Endometrial microvascular endothelial cells (primary cell): ENCODE data around the gene SV2A. TPM values are rescaled to one million over a fixed set of nuclear protein-coding genes. Genes with fewer than 3 reads are reported as not detected.

Experiments
- in situ Hi-C: cut with HindIII; loops from 2 replicates; pipeline ENCODE4 v1.10.0; 2017; ENCODE audit warnings: low sequenced_read_pairs, low pct_unique_long_range_greater_than_20kb; ENCODE audit errors: inconsistent ontology term
- total RNA-seq: library from RNA; depleted of rRNA; stranded (reverse); fragments of >200 nt; gene quantifications from one replicate; pipeline ENCODE4 v1.2.3, GENCODE V29; 2015; ENCODE audit errors: inconsistent ontology term

Gene SV2A
- total RNA-seq, 1 donor from 2014 or later: 1.9 TPM

DNA sequence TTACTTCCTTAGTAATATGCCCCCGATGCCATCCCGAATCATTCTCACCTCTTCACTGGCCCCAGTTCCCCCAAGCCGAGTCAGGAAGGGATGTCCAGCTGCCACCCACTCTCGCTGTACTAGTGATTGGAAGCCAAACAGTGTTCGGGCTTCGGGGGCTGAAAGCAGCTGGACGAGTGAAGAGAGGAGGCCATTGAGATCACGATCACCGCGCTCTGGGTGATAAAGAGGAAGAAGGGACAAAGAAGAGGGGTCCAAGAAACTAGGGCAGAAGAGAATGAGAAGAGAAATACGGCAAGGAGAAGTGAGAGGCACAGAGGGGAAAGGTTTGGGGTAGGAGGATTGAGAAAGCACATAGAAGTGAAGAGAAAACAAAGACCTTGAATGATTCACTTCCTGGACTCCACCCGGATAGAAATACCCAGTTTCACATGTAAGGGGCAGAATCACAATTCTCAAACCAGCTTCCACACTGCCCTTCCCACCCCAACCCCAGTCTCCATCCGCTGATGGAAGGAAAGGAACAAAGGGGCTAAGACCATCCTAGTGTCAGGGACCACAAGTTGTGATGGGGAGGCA, 13.7 kb upstream of the SV2A start:
- in situ Hi-C loops: no loop called here

DNA sequence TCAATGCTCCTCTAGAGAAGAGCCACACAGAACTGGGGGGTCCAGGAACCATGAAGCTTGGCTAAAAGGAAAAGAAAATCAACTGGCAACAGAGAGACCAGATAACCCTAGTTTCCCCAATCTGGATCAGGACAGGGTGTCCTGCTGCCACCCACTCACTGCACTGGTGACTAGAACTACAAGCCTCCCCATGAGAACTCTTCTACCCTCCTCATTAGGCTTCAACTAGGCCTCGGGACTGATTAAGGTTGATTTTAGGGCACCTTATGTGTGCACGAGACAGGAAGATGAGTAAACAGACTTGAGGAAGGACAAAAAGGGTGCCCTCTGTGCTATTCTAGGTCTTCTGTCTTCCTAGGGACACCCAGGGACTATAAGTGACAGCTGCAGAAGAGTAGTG, 12.2 kb upstream of the SV2A start:
- in situ Hi-C loops: no loop called here

DNA sequence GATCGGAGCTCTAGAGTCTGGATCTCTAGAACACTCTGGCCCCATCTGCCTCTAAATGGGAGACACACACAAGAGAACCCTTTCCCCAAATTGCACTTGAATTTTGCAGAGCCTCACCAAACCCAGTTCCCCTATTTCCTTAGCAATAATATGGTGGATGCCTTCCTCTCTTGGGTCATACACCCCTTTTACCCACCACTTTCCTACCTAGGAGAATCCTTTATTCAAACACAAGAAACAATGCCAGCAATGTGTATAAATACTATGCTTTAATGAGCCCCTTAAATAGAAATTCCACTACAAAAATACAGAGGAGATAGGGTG, 10.7 kb upstream of the SV2A start:
- in situ Hi-C loops: no loop called here

DNA sequence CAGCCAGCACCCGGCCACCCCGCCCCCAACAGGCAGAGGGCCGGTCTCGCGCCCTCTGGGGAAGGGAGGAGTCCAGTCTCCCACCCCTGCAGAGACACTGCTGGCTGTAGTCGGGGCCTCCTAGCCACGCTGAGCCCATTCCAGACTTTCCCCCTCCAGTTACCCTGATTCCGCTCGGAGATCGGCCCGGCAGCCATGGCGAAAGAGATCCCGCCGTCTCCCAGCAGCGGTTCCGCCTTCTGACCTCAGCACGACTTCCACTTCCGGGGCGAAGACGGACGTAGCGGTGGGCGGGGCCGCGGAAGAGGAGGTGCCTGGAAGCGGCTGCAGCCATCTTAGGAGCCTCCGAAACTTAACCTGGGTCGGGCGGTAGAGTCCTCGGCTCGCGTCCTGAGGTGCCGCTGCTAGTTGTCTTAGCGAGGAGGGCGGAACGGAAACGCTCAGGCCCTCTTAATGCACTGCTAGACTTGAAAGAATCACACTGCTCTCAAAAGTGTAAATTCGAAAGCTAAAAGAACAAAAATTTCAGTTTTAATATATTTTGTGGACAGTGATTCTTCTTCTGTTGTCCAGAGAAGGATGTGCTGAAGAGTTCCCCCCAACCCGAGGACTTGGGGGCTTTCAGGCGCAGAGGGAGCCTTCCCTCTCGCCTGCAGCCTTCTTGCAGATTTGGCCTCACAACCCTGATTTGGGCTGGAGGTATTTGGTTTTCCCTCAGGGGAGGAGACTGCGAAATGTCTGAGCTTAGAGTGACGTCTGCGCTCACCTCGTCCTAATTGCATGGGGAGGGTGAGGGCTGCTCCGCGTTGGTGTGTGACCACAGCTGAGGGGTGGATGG, 10.1 kb upstream of the SV2A start, which contains the start of gene SF3B4:
Gene SF3B4 (minus strand): TSS at position 241 of the 838 bp plus-strand sequence. CDS start 44 bp downstream, at position 197.
- in situ Hi-C loops: no loop called here

DNA sequence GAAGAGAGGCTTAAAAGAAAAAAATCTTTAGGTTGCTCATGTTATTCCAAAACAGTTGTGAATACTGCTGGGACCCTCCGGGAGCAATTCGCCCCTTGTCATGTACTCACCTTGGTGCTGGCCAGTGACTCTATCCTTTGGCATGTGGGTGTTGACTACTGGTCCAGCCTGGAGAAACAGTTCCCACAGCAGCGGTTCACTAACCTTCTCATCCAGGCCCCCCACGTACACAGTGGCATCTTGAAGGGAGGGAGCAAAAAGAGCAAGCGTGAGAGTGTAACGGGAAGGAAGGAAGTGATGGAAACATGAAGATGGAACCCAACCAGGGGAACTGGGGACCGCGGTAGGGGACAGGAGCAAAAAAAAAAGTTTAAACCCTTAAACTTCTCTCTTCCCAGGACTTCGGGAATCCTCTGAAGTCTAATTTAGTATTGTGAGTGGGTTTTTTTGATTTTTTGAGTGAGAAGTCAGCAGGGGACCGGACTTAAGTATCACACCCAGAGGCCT, 9.5 kb upstream of the SV2A start:
- in situ Hi-C loops: no loop called here

DNA sequence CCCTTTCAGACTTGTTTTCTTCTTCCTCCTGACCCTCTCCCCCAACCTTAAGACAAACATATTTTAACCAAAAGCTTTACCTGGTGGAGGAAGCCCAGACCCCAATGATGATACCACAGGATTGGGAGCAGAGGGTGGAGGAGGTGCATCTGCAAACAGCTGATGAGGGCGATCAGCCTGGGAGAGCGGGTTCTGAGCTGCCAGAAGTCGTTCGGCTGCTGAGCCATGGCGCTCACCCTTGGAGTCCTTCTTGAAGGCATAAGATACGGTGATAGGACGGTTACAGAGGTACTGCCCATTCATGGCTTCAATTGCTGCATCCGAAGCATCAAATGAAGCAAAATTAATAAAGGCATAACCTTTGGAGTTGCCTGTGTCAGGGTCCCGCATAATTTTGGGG, 8.7 kb upstream of the SV2A start:
- in situ Hi-C loops: no loop called here

GRCh38 chr1:149925751-149926150, 8.1 kb upstream of the SV2A start:
- in situ Hi-C loops: no loop called here

- in situ Hi-C loops: no loop called here
These were observed 7.7 kb upstream of the SV2A start for GRCh38 chr1:149925345-149925744.

DNA sequence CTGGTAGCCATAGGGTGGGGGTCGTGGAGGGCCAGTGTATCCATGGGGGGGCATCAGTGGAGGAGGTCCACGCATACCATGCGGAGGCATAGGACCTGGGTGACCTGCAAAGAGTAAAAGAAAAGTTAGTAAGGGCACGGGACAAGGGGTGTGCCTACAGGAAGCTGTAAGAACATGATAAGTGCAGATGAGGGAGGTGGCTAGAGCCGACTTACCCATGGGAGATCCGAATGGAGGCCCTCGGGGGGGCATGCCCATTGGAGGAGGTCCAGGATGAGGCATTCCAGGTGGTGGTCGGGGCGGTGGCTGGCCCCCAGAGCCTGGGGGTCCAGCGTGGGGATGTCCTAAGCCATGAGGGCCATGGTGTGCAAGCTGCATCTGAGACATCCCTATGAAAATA, 6.0 kb upstream of the SV2A start:
- in situ Hi-C loops: no loop called here

DNA sequence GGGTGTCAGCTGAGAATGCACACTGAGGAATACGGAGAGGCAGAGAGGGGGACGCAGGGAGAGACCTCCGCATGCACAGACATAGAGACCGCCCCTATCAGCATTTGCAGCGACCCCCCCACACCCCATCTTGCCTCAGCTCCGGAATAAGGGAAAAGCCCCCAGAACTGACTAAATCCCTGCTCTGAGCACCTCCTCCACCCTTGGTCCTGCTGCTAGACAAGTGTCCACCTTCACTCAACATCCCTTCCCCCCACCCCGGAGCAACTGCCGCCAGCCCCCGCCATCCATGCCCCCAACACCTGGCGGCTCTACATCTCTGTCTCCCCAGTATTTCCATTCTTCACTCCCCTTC, 769 bp downstream of the SV2A start:
- in situ Hi-C loops: no loop called here

- in situ Hi-C loops: no loop called here
These were observed 1.3 kb downstream of the SV2A start for GRCh38 chr1:149916193-149916897.

DNA sequence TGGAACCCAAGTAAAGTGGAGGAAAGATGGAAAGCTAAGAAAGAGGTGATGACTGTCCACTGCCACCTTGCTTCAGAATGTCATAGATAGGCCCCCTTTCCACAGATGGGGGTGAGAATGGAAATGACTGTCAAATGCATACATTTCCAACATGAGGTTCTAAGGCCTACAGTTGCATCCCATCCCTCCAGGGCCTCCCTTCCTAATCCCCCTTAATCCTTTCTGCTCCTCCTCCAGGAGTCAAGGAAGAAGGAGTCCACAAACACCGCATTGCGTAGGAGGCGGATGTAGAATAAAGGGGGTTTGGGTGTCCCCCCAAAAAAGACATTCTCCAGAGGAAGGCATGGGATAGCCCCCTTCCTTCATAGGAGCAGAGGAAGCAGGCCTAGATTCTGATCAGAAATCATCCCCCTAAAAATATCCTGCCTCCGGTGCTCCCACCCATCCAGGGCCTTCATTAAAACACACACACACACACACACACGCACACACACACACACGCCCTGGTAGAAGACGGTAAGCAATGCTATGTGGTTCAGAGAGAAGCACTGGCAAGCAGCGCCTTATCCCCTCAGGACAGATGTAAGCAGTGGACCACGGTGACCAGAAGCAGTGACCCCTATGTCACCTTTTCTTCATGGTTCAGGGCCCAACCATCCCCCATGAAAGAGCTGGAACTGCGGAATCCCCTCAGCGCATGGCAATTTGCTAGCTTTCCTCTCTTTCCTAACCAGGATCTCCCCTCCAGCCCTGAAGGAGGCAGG, 2.0 kb downstream of the SV2A start:
- in situ Hi-C loops: no loop called here

DNA sequence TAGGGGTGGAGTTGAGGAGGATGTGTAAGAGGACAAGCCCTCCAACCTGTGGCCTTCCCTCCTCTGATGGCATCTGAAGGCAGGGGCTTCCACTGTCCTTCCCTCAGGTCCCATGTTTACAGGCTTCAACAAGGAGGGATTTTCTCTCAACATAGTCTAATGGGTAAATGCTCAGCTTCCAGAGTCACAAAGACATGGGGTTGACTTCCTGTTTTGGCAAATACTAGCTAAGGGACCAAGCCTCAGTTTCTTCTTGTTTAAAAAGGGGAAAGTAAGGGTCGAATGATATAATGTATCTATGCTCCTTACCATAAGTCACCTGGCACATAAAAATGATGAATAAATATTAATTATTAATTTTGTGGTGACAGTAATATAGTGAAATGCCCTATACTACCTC, 3.1 kb downstream of the SV2A start:
- in situ Hi-C loops: no loop called here

DNA sequence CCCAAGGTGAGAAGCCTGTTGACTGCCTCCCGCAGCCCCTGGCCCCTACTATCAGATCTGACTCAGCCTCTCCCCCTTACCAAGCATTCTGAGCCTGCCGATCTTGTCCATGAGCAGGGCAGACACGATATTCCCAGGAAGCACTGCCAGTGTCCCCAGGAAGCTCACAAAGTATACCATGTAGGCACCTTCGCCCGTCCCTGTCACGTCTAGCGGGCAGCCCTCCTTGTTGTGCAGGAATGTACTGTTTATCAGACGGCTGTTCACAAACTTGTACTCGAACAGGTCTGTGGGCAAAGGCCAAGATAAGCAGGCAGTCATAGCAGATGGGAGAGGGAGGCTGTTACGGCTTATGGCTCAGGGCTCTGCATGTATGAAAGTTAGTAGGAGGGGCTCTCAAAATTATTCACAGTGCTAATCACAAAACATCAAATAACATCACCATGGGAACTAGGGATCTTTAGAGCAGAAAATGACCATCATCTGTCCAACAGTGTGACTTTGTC, 11.0 kb downstream of the SV2A start:
- in situ Hi-C loops: no loop called here

GRCh38 chr1:149903836-149904491, 13.7 kb downstream of the SV2A start:
- in situ Hi-C loops: no loop called here

DNA sequence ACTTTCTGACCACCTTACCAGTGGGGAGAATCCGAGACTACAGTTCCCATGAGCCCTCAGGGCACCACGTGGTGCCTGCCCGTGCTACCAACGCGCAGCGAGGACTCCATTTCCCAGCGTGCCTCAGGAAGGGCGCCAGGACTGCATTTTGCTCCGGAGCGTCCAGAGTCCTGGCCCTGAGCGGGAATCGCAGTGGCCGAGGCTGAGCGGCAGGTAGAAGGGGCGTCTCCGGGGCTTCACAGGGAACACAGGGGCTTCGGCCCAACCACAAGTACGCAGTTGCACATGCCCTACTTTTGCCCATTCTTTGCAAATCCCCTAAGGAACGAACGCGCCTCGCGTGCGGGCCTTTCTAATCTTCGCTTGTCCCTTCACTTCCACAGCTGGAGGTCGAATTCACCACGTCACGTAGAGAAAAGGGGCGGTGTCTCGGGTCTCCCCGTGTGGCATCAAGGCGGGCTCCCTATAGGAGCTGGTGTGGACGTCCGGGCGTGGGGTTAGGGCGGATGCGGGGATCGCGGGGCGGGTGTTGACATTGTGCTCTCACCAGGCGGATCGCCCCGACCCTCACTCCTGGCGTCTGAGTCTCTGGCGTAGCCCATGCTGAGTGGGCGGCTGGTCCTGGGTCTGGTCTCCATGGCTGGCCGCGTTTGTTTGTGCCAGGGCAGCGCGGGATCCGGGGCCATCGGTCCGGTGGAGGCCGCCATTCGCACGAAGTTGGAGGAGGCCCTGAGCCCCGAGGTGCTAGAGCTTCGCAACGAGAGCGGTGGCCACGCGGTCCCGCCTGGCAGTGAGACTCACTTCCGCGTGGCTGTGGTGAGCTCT, 18.0 kb downstream of the SV2A start, which contains the start of gene BOLA1:
Gene BOLA1 (plus strand): TSS at position 109 of the 825 bp plus-strand sequence. CDS start 492 bp downstream, at position 601.
- in situ Hi-C loops: no loop called here

- in situ Hi-C loops: no loop called here
These were observed 21.1 kb downstream of the SV2A start for GRCh38 chr1:149896575-149896974.

DNA sequence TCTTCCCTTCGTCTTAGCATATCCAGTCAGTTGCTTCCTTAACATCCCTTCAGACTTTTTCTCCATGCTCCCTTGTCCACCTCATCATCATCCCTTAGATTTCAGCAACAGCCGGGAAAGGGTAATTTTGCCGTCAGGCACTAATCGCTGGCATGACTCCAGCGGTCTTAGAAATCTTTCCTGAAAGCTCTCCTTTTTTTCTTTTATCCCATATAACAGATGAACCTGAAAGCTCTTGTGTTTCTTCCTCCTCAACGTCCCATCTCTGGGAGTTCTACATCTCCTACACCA, 28.7 kb downstream of the SV2A start:
- in situ Hi-C loops: no loop called here
